Heart left ventricle (tissue), 16 donors: Measurements from ENCODE around the gene CLPTM1. TPM values are rescaled to one million over a fixed set of nuclear protein-coding genes. Genes with fewer than 3 reads are reported as not detected.

Experiments used
- ATAC-seq, 4 donors: fragments of 200-7000 bp; cut with Tn5 transposase; one replicate each; pipeline ENCODE4 v1.9.1; 2020 to 2022; ENCODE audit warnings: moderate library complexity in 4 of 4, mild to moderate bottlenecking in 3 of 4, moderate number of reproducible peaks in 1 of 4
- DNase-seq, 5 donors: peaks; one replicate each; pipeline ENCODE4 v3.0.0-alpha.2; 2020
- H3K27ac ChIP-seq, 12 donors: fragments of 200-600 bp; sonication (generic) in 4 of 12; one replicate each; pipeline versions ENCODE4 v1.5.0 to v1.8.0; 2016 to 2022; ENCODE audit warnings: mild to moderate bottlenecking in 2 of 12
- H3K27me3 ChIP-seq, 9 donors: fragments of 200-600 bp; sonication (generic) in 2 of 9; one replicate each; pipeline versions ENCODE4 v1.5.1 to v1.8.0; 2016 to 2022; ENCODE audit warnings: mild to moderate bottlenecking in 3 of 9
- H3K36me3 ChIP-seq, 9 donors: fragments of 200-600 bp; sonication (generic) in 2 of 9; one replicate each; pipeline versions ENCODE4 v1.5.0 to v1.8.0; 2018 to 2022; ENCODE audit warnings: mild to moderate bottlenecking in 2 of 9
- H3K4me1 ChIP-seq, 12 donors: fragments of 200-600 bp; sonication (generic) in 4 of 12; one replicate each; pipeline versions ENCODE4 v1.5.0 to v1.8.0; 2016 to 2022; ENCODE audit warnings: mild to moderate bottlenecking in 3 of 12
- H3K4me3 ChIP-seq, 12 donors: fragments of 200-600 bp; sonication (generic) in 4 of 12; one replicate each; pipeline versions ENCODE4 v1.5.0 to v1.8.0; 2017 to 2022; ENCODE audit warnings: mild to moderate bottlenecking in 9 of 12, moderate library complexity in 4 of 12
- H3K9me3 ChIP-seq, 12 donors: fragments of 200-600 bp; sonication (generic) in 4 of 12; one replicate each; pipeline versions ENCODE4 v1.5.0 to v1.8.0; 2016 to 2022; ENCODE audit warnings: mild to moderate bottlenecking in 1 of 12
- CTCF ChIP-seq, 12 donors: fragments of 200-600 bp; sonication (generic) in 4 of 12; IDR thresholded peaks; one replicate each; pipeline versions ENCODE4 v1.5.0 to v1.8.0; 2018 to 2022; ENCODE audit warnings: antibody characterized with exemption in 12 of 12, mild to moderate bottlenecking in 5 of 12
- POLR2A ChIP-seq, 2 donors: fragments of 450-650 bp; IDR thresholded peaks; one replicate each; pipeline ENCODE4 v1.6.1; 2017; ENCODE audit warnings: antibody characterized with exemption in 2 of 2, mild to moderate bottlenecking in 2 of 2, moderate library complexity in 2 of 2
- WGBS, 4 donors: extraction: QIAGEN DNeasy Blood & Tissue Kit in 2 of 4; methylation state at CpG; one replicate each; pipeline versions ENCODE4 v1.1.5 to v1.1.7; 2013 to 2018; 5-methylcytosine and 5-hydroxymethylcytosine counted together
- intact Hi-C, 10 donors: fragments of 100-400 bp; cut with DNase I; formaldehyde crosslinking; loops; one replicate each; pipeline versions ENCODE4 v1.11.1 to v1.14.2; 2022
- polyA plus RNA-seq, 2 donors: library from polyadenylated mRNA; stranded (reverse); fragments of 200-250 nt; gene quantifications; one replicate each; pipeline ENCODE4 v1.2.3, GENCODE V29; 2013
- total RNA-seq, 9 donors: library from RNA; depleted of rRNA in 2 of 9; stranded (reverse); fragments of >200 nt in 2 of 9; fragmentation: NEBNext Ultra II Directional in 3 of 9; extraction: Animal tissue kit (Norgen Biotek cat#: 25700) in 3 of 9; gene quantifications; one replicate each; pipeline versions ENCODE4 v1.1.0 to v1.2.4, GENCODE V29; 2016 to 2023
- donor health status: ischemic (EF 13 %, LVEDD 7.1; RV severe dilation, severe dysfunction).
- donor health status: healthy with polysubstance abuse.
- donor health status: DM: no; HTN: yes; CAD: no.
- donor health status: DM: no; HTN: no; CAD: no.
- donor health status: ischemic (EF 25% LVEDD 6.9; RV normal size, moderate dysfunction).
- donor health status: ischemic (EF 25% LVEDD 5.7; RV mildly dilated, moderate dysfunction).
- donor health status: healthy.
- donor health status: DM: yes; HTN: yes; CAD: no.
- donor health status: ischemic (EF 35%, LVEDD 5.7; RV mildly dilated, moderate dysfunction).
- donor health status: nonischemic (EF 11% LVEDD 7.7; RV severe dilation, severe dysfunction).
- donor health status: DM: yes; HTN: yes; CAD: no.
- donor health status: PGD.
- donor health status: ischemic (EF 29% LVEDD 5.4; RV normal size, mild dysfunction).
- donor health status: nonischemic (EF 23%, LVEDD 6.1; RV moderate dilation, normal function).

CLPTM1 gene
- total and polyA plus RNA-seq, 11 donors, result 89.2 to 120 (median 96.0) TPM

DNA sequence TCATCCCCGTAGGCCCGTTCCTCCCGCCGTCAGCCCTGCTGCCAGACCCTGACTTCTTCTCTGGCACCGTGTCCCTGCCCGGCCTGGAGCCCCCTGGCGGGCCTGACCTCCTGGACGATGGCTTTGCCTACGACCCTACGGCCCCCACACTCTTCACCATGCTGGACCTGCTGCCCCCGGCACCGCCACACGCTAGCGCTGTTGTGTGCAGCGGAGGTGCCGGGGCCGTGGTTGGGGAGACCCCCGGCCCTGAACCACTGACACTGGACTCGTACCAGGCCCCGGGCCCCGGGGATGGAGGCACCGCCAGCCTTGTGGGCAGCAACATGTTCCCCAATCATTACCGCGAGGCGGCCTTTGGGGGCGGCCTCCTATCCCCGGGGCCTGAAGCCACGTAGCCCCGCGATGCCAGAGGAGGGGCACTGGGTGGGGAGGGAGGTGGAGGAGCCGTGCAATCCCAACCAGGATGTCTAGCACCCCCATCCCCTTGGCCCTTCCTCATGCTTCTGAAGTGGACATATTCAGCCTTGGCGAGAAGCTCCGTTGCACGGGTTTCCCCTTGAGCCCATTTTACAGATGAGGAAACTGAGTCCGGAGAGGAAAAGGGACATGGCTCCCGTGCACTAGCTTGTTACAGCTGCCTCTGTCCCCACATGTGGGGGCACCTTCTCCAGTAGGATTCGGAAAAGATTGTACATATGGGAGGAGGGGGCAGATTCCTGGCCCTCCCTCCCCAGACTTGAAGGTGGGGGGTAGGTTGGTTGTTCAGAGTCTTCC is 82.4 kb downstream of the CLPTM1 start:
- Histone ChIP-seq H3K36me3 (peaks cover 0 to 82% (median 50%) of the 10 kb centered on the region in 9 donors), H3K4me3 (no peak overlapping the region), H3K4me1 (peaks cover 6 to 38% (median 31%) of the 10 kb centered on the region in 12 donors), H3K27ac (peak overlapping the region in 1 of 12 donors; percentile 97), H3K27me3 (no peaks in the 10 kb centered on the region), H3K9me3 (peaks cover 0 to 4% (median 0%) of the 10 kb centered on the region in 12 donors)
- DNase-seq (no peak), ATAC-seq (no peak)
- WGBS, 4 donors, result 90 to 95% (median 93%) methylated on average over 26 to 37 of the region's 37 CpGs
- intact Hi-C loops, result loop anchor here in 3 of 10 donors (2.0 to 5.0 kb wide), 2 partner anchors 35 to 40 kb away; partner anchors contain the start of genes GEMIN7 (in 1 of the 3) and ZNF296 (in 1 of the 3)
- no peak for TF ChIP-seq CTCF (IDR thresholded peaks at IDR 0.05)

- intact Hi-C loops, result loop anchor here in 3 of 10 donors (1.0 to 5.0 kb wide), 3 partner anchors 36 to 84 kb away; partner anchors contain the start of genes CLPTM1 (in 1 of the 3), GEMIN7 (in 1 of the 3) and ZNF296 (in 1 of the 3)
- ATAC-seq (peak; percentile 95 to 99 (median 98)), DNase-seq (peak; percentile 93 to 94 (median 94))
- Histone ChIP-seq H3K9me3 (peaks cover 0 to 4% (median 0%) of the 10 kb centered on the region in 12 donors), H3K36me3 (peaks cover 0 to 80% (median 52%) of the 10 kb centered on the region in 9 donors), H3K27ac (peak within 1 kb of the TSS; percentile 90 to 97 (median 96)), H3K4me3 (peak within 1 kb of the TSS; percentile 73 to 99 (median 91)), H3K4me1 (peaks cover 6 to 40% (median 31%) of the 10 kb centered on the region in 12 donors), H3K27me3 (no peaks in the 10 kb centered on the region)
- 3% methylated on average over 58 to 62 of the region's 62 CpGs for WGBS, 4 donors
- TF ChIP-seq CTCF (IDR thresholded peaks at IDR 0.05) (no peak), POLR2A (IDR thresholded peaks at IDR 0.05) (peak in 1 of 2 donors; percentile 88)
These were observed 84.0 kb downstream of the CLPTM1 start, which contains the start of gene CLASRP for GRCh38 chr19:45038931-45039893. TSS of gene CLASRP (plus strand) at chr19:45039045. CDS start at chr19:45040213, 1,168 bp downstream.

- TF ChIP-seq POLR2A (IDR thresholded peaks at IDR 0.05), result no peak
- TF ChIP-seq CTCF (IDR thresholded peaks at IDR 0.05), result no peak
- H3K4me1 ChIP-seq, result peaks cover 6 to 47% (median 32%) of the 10 kb centered on the region in 12 donors
- intact Hi-C loops, result loop anchor here in 1 of 10 donors (10.0 kb wide), 1 partner anchor 135 kb away; the partner anchor contains the start of gene APOE
- peak overlapping the region in 3 of 12 donors; percentile 94 to 97 (median 97) for H3K27ac ChIP-seq
- peaks cover 0 to 80% (median 55%) of the 10 kb centered on the region in 9 donors for H3K36me3 ChIP-seq
- H3K27me3 ChIP-seq, result no peaks in the 10 kb centered on the region
- peaks cover 0 to 4% (median 0%) of the 10 kb centered on the region in 12 donors for H3K9me3 ChIP-seq
- H3K4me3 ChIP-seq, result peak overlapping the region in 9 of 12 donors; percentile 73 to 99 (median 89)
- ATAC-seq (peak in 2 of 4 donors; percentile 8 to 11), DNase-seq (no peak)
- 77 to 87% (median 82%) methylated on average over 19 of the region's 19 CpGs for WGBS, 4 donors
These were observed 85.0 kb downstream of the CLPTM1 start for GRCh38 chr19:45040059-45040771.
